GM19455 (cell line): ENCODE measurements around the gene GSC.
"Not testable (repeated sequence)": the region's sequence is repeated elsewhere in the genome, so short reads cannot be mapped to it uniquely, and the experiment has no call there.

Source experiments
- ATAC-seq: cut with Tn5 transposase; IDR thresholded peaks from one replicate; pipeline ENCODE4 v1.9.1; 2021; ENCODE audit not compliant: unreplicated experiment

GSC gene

GRCh38 chr14:94747739-94748138 is 22.2 kb downstream of the GSC start:
- no peak for ATAC-seq

DNA sequence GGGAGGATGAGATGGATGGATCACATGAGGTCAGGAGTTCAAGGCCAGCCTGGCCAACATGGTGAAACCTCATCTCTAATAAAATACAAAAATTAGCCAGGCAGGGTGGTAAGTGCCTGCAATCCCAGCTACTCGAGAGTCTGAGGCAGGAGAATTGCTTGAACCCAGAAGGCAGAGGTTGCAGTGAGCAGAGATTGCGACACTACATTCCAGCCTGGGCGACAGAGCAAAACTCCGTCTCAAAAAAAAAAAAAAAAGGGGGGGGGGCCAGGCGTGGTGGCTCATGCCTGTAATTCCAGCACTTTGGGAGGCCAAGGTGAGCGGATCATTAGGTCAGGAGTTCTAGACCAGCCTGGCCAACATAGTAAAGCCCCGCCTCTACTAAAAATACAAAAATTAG is 22.8 kb downstream of the GSC start:
- ATAC-seq = not testable (repeated sequence)

GRCh38 chr14:94746131-94746530 is 23.8 kb downstream of the GSC start:
- no peak for ATAC-seq

DNA sequence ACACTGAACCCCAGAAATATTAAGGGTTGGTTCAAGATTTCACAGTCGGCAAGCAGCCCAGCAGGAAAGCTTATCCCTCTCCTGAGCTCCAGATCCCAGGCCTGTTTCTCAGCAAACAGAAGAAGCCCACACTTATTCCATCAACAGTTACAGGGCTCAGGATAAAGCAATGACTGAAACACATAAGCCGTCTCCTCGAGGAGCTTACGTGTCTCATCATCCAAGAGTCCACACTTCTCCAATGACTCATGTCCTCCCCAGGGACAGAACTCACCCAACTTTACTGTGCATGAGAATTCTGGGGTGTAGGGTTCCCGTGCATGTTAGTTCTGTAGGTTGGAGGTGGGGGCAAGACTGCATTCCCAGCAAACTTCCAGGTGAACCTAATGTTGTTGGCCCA is 31.2 kb downstream of the GSC start:
- ATAC-seq = no peak

DNA sequence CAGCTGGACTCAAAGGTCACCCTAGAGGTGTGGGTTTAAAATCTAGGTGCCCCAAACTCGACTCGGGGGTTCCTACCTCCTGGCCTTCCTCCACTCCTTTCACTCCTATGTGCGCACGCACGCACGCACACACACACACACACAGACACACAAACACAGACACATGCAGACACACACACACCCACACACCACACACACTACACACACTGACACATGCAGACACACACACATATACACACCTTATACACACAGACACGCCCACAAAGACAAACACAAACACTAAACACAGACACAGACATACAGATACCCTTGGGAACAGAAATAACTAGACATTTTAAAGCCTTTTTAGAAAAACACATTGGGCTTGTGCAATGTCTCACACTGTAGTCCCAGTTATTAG is 31.8 kb downstream of the GSC start:
- ATAC-seq = no peak

- no peak for ATAC-seq
These were observed 41.0 kb downstream of the GSC start for GRCh38 chr14:94728950-94729349.

DNA sequence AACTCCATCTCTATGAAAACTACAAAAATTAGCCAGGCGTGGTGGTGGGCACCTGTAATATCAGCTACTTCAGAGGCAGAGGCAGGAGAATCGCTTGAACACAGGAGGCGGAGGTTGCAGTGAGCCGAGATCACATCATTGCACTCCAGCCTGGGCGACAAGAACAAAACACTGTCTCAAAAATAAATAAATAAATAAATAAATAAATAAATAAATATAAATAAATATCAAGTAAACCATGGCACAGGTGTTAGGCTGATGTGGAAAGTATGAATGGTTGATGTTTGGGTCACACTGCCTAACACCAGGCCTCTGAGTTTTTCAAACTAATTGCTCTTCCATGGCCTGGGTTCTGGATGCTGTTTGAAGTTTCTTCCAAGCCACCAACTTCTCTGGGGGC is 41.5 kb downstream of the GSC start:
- not testable (repeated sequence) for ATAC-seq

DNA sequence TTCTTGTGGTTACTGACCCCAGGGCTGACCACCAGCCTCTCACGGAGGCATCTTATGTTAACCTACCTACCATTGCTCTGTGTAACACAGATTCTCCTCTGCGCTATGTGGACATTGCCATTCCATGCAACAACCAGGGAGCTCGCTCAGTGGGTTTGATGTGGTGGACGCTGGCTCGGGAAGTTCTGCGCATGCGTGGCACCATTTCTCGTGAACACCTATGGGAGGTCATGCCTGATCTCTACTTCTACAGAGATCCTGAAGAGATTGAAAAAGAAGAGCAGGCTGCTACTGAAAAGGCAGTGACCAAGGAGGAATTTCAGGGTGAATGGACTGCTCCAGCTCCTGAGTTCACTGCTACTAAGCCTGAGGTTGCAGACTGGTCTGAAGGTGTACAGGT is 43.3 kb downstream of the GSC start:
- not testable (repeated sequence) for ATAC-seq

DNA sequence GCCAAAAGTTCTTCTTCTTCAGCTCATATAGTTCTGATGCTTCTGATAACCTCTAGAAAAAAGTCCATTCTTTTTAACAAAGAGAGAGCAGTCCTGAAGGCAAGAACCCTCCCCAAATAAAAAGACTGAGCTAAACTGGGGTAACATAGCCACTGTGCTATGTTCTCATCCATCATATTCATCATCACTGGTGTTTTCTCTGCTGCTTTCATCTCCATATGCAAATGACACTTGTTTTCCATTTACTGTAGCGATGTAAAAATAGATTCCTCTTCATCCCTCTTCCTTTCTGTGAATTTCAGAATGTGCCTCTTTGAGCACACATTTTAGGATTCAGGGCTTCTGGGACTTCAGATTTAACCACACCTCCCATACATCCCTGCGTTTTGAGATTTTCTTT is 44.9 kb downstream of the GSC start:
- no peak for ATAC-seq

GRCh38 chr14:94722397-94722796 is 47.5 kb downstream of the GSC start:
- ATAC-seq = no peak
